HEK293T (cell line): ENCODE data around the gene TMEM121B.

Source experiments
- ARNT ChIP-seq: fragments of 450-650 bp; IDR thresholded peaks from 2 replicates; pipeline ENCODE4 v1.6.1; 2017; ENCODE audit warnings: mild to moderate bottlenecking
- CTBP1 ChIP-seq: fragments of 450-650 bp; IDR thresholded peaks from 2 replicates; pipeline ENCODE4 v1.6.1; 2016; ENCODE audit warnings: borderline replicate concordance
- ELF4 ChIP-seq: fragments of 450-650 bp; IDR thresholded peaks from 2 replicates; pipeline ENCODE4 v1.6.1; 2017; ENCODE audit warnings: antibody characterized with exemption
- FOXA1 ChIP-seq: fragments of 450-650 bp; IDR thresholded peaks from 2 replicates; pipeline ENCODE4 v1.6.1; 2016; ENCODE audit warnings: mild to moderate bottlenecking
- FOXK2 ChIP-seq: fragments of 450-650 bp; IDR thresholded peaks from 2 replicates; pipeline ENCODE4 v1.6.1; 2016; ENCODE audit warnings: mild to moderate bottlenecking
- FOXM1 ChIP-seq: fragments of 450-650 bp; IDR thresholded peaks from 2 replicates; pipeline ENCODE4 v1.6.1; 2017; ENCODE audit warnings: mild to moderate bottlenecking, borderline replicate concordance
- HDGF ChIP-seq: fragments of 450-650 bp; IDR thresholded peaks from 2 replicates; pipeline ENCODE4 v1.6.1; 2017; ENCODE audit warnings: antibody characterized with exemption, borderline replicate concordance
- NFRKB ChIP-seq: fragments of 450-650 bp; IDR thresholded peaks from 2 replicates; pipeline ENCODE4 v1.6.1; 2016; ENCODE audit warnings: mild to moderate bottlenecking, moderate library complexity
- SP1 ChIP-seq: fragments of 450-650 bp; IDR thresholded peaks from 2 replicates; pipeline ENCODE4 v1.6.1; 2017
- TARDBP ChIP-seq: fragments of 450-650 bp; IDR thresholded peaks from 2 replicates; pipeline ENCODE4 v1.6.1; 2016
- ZNF384 ChIP-seq: fragments of 450-650 bp; IDR thresholded peaks from 2 replicates; pipeline ENCODE4 v1.6.1; 2016
- TF ChIP-seq, protein P1 (sequence below): fragments of 450-650 bp; IDR thresholded peaks from 2 replicates; pipeline ENCODE4 v1.6.1; 2016

- no peak for TF ChIP-seq HDGF
- TF ChIP-seq ARNT, result no peak
- no peak for TF ChIP-seq FOXA1
- no peak for TF ChIP-seq FOXM1
- TF ChIP-seq CTBP1, result no peak
- no peak for TF ChIP-seq TARDBP
- no peak for TF ChIP-seq FOXK2
- no peak for TF ChIP-seq SP1
- TF ChIP-seq NFRKB, result no peak
- no peak for TF ChIP-seq ELF4
- TF ChIP-seq, protein P1, sequence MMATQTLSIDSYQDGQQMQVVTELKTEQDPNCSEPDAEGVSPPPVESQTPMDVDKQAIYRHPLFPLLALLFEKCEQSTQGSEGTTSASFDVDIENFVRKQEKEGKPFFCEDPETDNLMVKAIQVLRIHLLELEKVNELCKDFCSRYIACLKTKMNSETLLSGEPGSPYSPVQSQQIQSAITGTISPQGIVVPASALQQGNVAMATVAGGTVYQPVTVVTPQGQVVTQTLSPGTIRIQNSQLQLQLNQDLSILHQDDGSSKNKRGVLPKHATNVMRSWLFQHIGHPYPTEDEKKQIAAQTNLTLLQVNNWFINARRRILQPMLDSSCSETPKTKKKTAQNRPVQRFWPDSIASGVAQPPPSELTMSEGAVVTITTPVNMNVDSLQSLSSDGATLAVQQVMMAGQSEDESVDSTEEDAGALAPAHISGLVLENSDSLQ, result no peak
- no peak for TF ChIP-seq ZNF384
These were observed 22.7 kb upstream of the TMEM121B start for GRCh38 chr22:17143826-17144225.
